ENCODE data around the gene RAB23.

DNA sequence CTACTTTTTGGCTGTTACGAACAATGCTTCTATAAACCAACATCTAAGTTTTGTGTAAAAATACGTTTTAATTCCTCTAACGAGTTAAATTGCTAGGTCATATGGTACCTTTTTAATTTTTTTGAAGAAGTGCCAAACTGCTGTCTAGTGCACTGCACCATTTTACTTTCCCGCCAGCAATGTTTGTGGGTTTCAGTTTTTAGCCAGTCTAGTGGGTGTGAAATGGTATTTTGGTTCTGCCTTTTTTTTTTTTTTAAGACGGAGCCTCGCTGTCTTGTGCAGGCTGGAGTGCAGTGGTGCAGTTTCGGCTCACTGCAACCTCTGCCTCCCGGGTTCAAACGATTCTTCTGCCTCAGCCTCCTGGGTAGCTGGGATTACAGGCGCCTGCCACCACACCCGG is 84.1 kb downstream of the RAB23 start:
- no peak for TF ChIP-seq EZH2phosphoT487 (IDR thresholded peaks at IDR 0.05; ENCODE audit: low read depth, severe bottlenecking, unreplicated experiment)
- TF ChIP-seq EZH2 (IDR thresholded peaks at IDR 0.05; ENCODE audit: borderline replicate concordance): no peak
